ENCODE measurements around the gene ANKS1A. TPM values are rescaled to one million over a fixed set of nuclear protein-coding genes. Genes with fewer than 3 reads are reported as not detected.

Gene ANKS1A
- total RNA-seq, 1 experiment from 2014 or later = 21.7 TPM

DNA sequence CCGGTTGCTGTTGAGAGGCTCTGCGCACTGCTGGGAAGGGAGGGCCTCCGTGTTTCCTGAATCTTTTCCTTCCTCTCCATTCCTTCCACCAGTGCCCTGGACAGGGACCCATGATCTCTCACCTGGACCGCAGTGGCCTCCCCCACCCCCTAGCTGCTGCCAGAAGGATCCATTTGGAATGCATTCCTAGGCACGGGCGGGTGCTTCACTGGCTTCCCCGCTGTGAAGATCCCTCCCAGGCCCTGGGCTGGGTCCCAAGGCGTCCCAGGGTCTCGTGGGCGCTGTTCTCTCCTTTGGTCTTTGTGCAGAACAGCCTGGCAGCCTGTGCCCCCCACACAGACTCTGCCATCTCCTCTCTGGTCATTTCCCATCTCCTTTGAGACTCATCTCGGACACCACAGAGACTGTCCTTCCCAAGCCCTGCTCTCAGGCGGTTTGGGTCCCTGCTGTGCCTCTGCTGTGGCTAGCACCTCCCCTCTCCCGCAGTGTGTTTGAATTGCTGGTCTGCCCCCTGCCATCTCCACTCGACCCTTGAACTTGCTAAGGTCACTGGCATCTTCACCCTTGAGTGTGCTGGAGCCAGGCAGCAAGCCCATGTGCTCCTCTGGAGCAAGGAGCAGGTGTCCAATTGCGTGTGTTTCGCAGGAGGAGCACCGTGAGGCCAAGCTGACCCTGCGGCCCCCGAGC, 193.1 kb downstream of the ANKS1A start:
- Histone ChIP-seq H3K4me1 (ENCODE audit: insufficient read depth, low read length, poor library complexity, severe bottlenecking) (peaks cover 8% of the 10 kb centered on the region), H3K4me3 (ENCODE audit: low read depth, low read length, poor library complexity, severe bottlenecking) (no peak overlapping the region), H3K27me3 (replicated peaks; ENCODE audit: insufficient read depth, low read depth, low read length, poor library complexity) (no peaks in the 10 kb centered on the region), H3K27ac (ENCODE audit: low read depth, low read length, poor library complexity, severe bottlenecking) (no peak overlapping the region), H3K36me3 (ENCODE audit: insufficient read depth, low read length, poor library complexity, severe bottlenecking) (peaks cover 13% of the 10 kb centered on the region), H3K9me3 (ENCODE audit: low read depth, low read length, poor library complexity, severe bottlenecking) (no peaks in the 10 kb centered on the region)
- intact Hi-C loops (cut with micrococcal nuclease; ENCODE audit: unreplicated experiment) = no loop called here
- TF ChIP-seq, protein P1, sequence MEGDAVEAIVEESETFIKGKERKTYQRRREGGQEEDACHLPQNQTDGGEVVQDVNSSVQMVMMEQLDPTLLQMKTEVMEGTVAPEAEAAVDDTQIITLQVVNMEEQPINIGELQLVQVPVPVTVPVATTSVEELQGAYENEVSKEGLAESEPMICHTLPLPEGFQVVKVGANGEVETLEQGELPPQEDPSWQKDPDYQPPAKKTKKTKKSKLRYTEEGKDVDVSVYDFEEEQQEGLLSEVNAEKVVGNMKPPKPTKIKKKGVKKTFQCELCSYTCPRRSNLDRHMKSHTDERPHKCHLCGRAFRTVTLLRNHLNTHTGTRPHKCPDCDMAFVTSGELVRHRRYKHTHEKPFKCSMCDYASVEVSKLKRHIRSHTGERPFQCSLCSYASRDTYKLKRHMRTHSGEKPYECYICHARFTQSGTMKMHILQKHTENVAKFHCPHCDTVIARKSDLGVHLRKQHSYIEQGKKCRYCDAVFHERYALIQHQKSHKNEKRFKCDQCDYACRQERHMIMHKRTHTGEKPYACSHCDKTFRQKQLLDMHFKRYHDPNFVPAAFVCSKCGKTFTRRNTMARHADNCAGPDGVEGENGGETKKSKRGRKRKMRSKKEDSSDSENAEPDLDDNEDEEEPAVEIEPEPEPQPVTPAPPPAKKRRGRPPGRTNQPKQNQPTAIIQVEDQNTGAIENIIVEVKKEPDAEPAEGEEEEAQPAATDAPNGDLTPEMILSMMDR (conservative IDR thresholded peaks at IDR 0.05; ENCODE audit: low read depth, low read length) = no peak
- no peak for TF ChIP-seq EZH2 (IDR thresholded peaks at IDR 0.05; ENCODE audit: borderline replicate concordance, low read depth, low read length, poor library complexity, severe bottlenecking)
- CTCF ChIA-PET = no interaction called here
- no peak for DNase-seq (ENCODE audit: low spot score)
- POLR2A ChIA-PET (ENCODE audit: low non-redundant PET) = no interaction called here
- BruUV-seq (replicated peaks) = no TSS peak

DNA sequence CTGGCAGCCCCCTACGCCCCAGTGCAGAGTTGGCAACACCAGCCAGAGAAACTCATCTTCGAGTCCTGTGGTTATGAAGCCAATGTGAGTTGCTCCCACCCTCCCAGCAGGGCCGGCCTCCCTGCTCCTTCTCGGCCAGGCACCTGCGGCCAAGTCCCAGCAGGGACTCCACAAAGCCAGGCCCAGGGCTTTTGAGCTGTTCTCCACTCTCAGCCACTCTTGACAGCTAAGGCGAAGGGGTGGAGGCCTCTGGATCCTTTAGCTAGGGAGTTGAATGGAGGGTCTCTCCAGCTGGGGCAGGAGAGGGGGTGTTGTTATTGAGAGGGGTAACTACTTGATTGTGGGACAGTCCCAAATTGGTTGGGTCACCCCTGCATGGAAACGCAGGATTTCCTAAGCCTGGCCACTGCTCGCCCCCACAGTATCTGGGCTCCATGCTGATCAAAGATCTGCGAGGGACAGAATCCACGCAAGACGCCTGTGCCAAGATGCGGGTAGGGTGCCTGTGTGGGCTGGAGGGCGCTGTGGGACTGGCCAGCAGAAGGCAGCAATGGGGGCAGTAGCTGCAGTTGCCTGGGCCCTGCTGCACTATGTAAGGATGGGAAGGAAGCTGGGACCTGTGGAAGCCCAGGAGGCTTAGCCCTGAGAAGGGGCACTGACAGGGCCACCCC, 193.8 kb downstream of the ANKS1A start:
- Histone ChIP-seq H3K9me3 (ENCODE audit: low read depth, low read length, poor library complexity, severe bottlenecking) (no peaks in the 10 kb centered on the region), H3K36me3 (ENCODE audit: insufficient read depth, low read length, poor library complexity, severe bottlenecking) (peaks cover 13% of the 10 kb centered on the region), H3K27me3 (replicated peaks; ENCODE audit: insufficient read depth, low read depth, low read length, poor library complexity) (no peaks in the 10 kb centered on the region), H3K4me3 (ENCODE audit: low read depth, low read length, poor library complexity, severe bottlenecking) (no peak overlapping the region), H3K4me1 (ENCODE audit: insufficient read depth, low read length, poor library complexity, severe bottlenecking) (peaks cover 8% of the 10 kb centered on the region), H3K27ac (ENCODE audit: low read depth, low read length, poor library complexity, severe bottlenecking) (no peak overlapping the region)
- no peak for DNase-seq (ENCODE audit: low spot score)
- intact Hi-C loops (cut with micrococcal nuclease; ENCODE audit: unreplicated experiment) = no loop called here
- ChIA-PET POLR2A (ENCODE audit: low non-redundant PET) (no interaction called here), CTCF (no interaction called here)
- BruUV-seq (replicated peaks) = no TSS peak
- TF ChIP-seq EZH2 (IDR thresholded peaks at IDR 0.05; ENCODE audit: borderline replicate concordance, low read depth, low read length, poor library complexity, severe bottlenecking) = no peak
- TF ChIP-seq, protein P1 (conservative IDR thresholded peaks at IDR 0.05; ENCODE audit: low read depth, low read length) = no peak

DNA sequence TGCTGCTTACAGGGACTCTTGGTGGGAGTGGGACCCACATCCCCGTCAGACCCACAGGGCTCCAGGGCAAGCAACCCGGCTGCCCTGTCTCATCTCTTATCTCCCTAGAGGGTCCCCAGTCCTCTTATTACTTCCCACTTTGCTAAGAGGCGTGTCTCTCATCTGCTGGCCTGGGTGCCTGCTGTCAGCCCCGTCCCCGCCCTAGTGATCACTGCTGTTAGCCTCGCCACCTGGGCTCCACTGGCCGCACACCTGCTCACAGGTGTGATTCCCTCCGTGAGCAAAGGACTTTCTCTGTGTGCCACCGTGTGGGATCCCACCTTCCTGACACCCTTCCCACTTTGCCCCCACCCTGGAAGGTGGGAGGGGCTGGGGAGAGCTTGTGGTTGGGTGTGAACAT, 194.5 kb downstream of the ANKS1A start:
- Histone ChIP-seq H3K36me3 (ENCODE audit: insufficient read depth, low read length, poor library complexity, severe bottlenecking) (peaks cover 13% of the 10 kb centered on the region), H3K9me3 (ENCODE audit: low read depth, low read length, poor library complexity, severe bottlenecking) (no peaks in the 10 kb centered on the region), H3K27me3 (replicated peaks; ENCODE audit: insufficient read depth, low read depth, low read length, poor library complexity) (no peaks in the 10 kb centered on the region), H3K4me1 (ENCODE audit: insufficient read depth, low read length, poor library complexity, severe bottlenecking) (peaks cover 8% of the 10 kb centered on the region), H3K4me3 (ENCODE audit: low read depth, low read length, poor library complexity, severe bottlenecking) (no peak overlapping the region), H3K27ac (ENCODE audit: low read depth, low read length, poor library complexity, severe bottlenecking) (no peak overlapping the region)
- no TSS peak for BruUV-seq (replicated peaks)
- TF ChIP-seq, protein P1 (conservative IDR thresholded peaks at IDR 0.05; ENCODE audit: low read depth, low read length) = no peak
- TF ChIP-seq EZH2 (IDR thresholded peaks at IDR 0.05; ENCODE audit: borderline replicate concordance, low read depth, low read length, poor library complexity, severe bottlenecking) = no peak
- CTCF ChIA-PET = no interaction called here
- intact Hi-C loops (cut with micrococcal nuclease; ENCODE audit: unreplicated experiment) = no loop called here
- POLR2A ChIA-PET (ENCODE audit: low non-redundant PET) = no interaction called here
- DNase-seq (ENCODE audit: low spot score) = no peak
